Measurements from ENCODE around the gene CCDC59. TPM values are rescaled to one million over a fixed set of nuclear protein-coding genes. Genes with fewer than 3 reads are reported as not detected.

The CCDC59 gene
- total RNA-seq, 1 experiment from 2014 or later = 76.6 TPM

DNA sequence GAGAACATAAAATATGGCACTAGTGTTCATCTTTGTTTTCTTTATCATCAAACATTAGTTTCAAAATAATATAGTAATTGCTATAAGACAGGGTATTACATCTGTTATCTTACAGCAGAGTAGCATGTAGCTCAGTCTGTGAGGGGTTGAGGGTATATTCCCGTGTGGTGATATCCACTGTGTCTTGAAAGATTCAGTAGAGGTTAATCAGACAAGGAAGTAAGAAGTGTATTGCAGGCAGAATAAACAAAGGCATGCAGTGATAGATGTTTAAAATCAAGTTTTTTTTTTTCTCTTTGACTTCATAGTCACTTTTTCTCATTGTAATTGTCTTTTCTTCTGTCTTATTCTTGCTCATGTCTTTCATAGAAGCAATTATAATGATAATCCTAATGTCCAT is 48.5 kb upstream of the CCDC59 start:
- H2AFZ ChIP-seq (ENCODE audit: low read depth, low read length, poor library complexity, severe bottlenecking) = no peak overlapping the region
- POLR2A ChIA-PET = no interaction called here
- no peaks in the 10 kb centered on the region for H3K36me3 ChIP-seq (ENCODE audit: control insufficient read depth in 1 of 2, insufficient read depth in 2 of 2, low read length in 2 of 2)
- no peak for TF ChIP-seq ZBTB33 (IDR thresholded peaks at IDR 0.05; ENCODE audit: extremely low read depth, insufficient replicate concordance, low read length)
- TF ChIP-seq FOSL1 (IDR thresholded peaks at IDR 0.05; ENCODE audit: low read depth) = no peak
- no peak for TF ChIP-seq RAD21 (IDR thresholded peaks at IDR 0.05; ENCODE audit: low read depth)
- no peak for TF ChIP-seq TCF7L2 (IDR thresholded peaks at IDR 0.05; ENCODE audit: borderline replicate concordance, extremely low read depth, insufficient read depth, insufficient read length)
- TF ChIP-seq ZNF274 (IDR thresholded peaks at IDR 0.05; ENCODE audit: low read depth, low read length) = no peak
- no peak for TF ChIP-seq SIN3A (IDR thresholded peaks at IDR 0.05; ENCODE audit: low read depth)
- TF ChIP-seq CEBPB (IDR thresholded peaks at IDR 0.05; ENCODE audit: low read depth) = no peak
- TF ChIP-seq, protein P1, sequence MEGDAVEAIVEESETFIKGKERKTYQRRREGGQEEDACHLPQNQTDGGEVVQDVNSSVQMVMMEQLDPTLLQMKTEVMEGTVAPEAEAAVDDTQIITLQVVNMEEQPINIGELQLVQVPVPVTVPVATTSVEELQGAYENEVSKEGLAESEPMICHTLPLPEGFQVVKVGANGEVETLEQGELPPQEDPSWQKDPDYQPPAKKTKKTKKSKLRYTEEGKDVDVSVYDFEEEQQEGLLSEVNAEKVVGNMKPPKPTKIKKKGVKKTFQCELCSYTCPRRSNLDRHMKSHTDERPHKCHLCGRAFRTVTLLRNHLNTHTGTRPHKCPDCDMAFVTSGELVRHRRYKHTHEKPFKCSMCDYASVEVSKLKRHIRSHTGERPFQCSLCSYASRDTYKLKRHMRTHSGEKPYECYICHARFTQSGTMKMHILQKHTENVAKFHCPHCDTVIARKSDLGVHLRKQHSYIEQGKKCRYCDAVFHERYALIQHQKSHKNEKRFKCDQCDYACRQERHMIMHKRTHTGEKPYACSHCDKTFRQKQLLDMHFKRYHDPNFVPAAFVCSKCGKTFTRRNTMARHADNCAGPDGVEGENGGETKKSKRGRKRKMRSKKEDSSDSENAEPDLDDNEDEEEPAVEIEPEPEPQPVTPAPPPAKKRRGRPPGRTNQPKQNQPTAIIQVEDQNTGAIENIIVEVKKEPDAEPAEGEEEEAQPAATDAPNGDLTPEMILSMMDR (IDR thresholded peaks at IDR 0.05 in 2 of 3, conservative IDR thresholded peaks at IDR 0.05 in 1 of 3; ENCODE audit: borderline replicate concordance in 1 of 3, insufficient read depth in 1 of 3, low read depth in 2 of 3, low read length in 2 of 3) = no peak
- H3K9me3 ChIP-seq (ENCODE audit: control insufficient read depth in 1 of 2, insufficient read depth in 1 of 2, low read depth in 1 of 2, low read length in 2 of 2) = no peaks in the 10 kb centered on the region
- H3K79me2 ChIP-seq (ENCODE audit: insufficient read depth, low read length) = no peaks in the 10 kb centered on the region
- no peak for ATAC-seq
- no peaks in the 10 kb centered on the region for H3K9me2 ChIP-seq (ENCODE audit: insufficient read depth)
- H3K9ac ChIP-seq (ENCODE audit: low read length) = no peak overlapping the region
- no peaks in the 10 kb centered on the region for H4K20me1 ChIP-seq (ENCODE audit: insufficient read depth)
- H3K4me1 ChIP-seq (ENCODE audit: control insufficient read depth in 1 of 2, insufficient read depth in 2 of 2, low read length in 2 of 2) = no peaks in the 10 kb centered on the region
- DNase-seq (ENCODE audit: low read depth, low spot score) = no peak
- H3K4me3 ChIP-seq (replicated peaks in 1 of 2; ENCODE audit: low read depth in 1 of 2, low read length in 2 of 2) = no peak overlapping the region
- H3K27ac ChIP-seq (ENCODE audit: low read depth, low read length) = no peak overlapping the region
- intact Hi-C loops (cut with micrococcal nuclease) = no loop called here
- no peaks in the 10 kb centered on the region for H3K27me3 ChIP-seq (ENCODE audit: insufficient read depth, low read length)
- CTCF ChIA-PET = no interaction called here
- RAD21 ChIA-PET (ENCODE audit: low non-redundant PET in 1 of 2, low total read pairs in 2 of 2, uncharacterized antibody in 2 of 2, unreplicated experiment in 2 of 2) = interaction anchor here in 1 of 2 experiments (0.5 kb wide), 1 partner anchor 48 kb away, joined by 5 read pairs; the partner anchor contains the start of genes CCDC59 and METTL25
- BruUV-seq (replicated peaks) = no TSS peak
- H3K4me2 ChIP-seq (ENCODE audit: low read length) = no peak overlapping the region
